Body of pancreas (tissue), 4 donors: Measurements from ENCODE around the gene SLC35F4. TPM values are rescaled to one million over a fixed set of nuclear protein-coding genes. Genes with fewer than 3 reads are reported as not detected.

Experiments used
- ATAC-seq: fragments of 150-250 bp; one replicate; pipeline ENCODE4 v1.9.1; 2016
- DNase-seq, 4 donors: peaks; one replicate each; pipeline ENCODE4 v3.0.0-alpha.2; 2019
- H3K27ac ChIP-seq, 4 donors: fragments of 200-600 bp; sonication (generic); 1 replicate in 3 of 4; 2 replicates in 1 of 4; pipeline versions ENCODE4 v1.5.1 to v1.6.1; 2016 to 2019; ENCODE audit warnings: mild to moderate bottlenecking in 1 of 4, mixed read lengths in 1 of 4, moderate library complexity in 1 of 4
- H3K27me3 ChIP-seq, 2 donors: fragments of 200-600 bp; sonication (generic); one replicate each; pipeline ENCODE4 v1.6.0; 2016; ENCODE audit warnings: mild to moderate bottlenecking in 1 of 2
- H3K36me3 ChIP-seq, 2 donors: fragments of 200-600 bp; sonication (generic); replicated peaks in 1 of 2; 2 replicates each; pipeline ENCODE4 v1.5.1; 2016; ENCODE audit warnings: low read depth in 2 of 2; ENCODE audit not compliant: insufficient read depth in 1 of 2
- H3K4me1 ChIP-seq: fragments of 200-600 bp; sonication (generic); one replicate; pipeline ENCODE4 v1.6.0; 2016
- H3K4me3 ChIP-seq, 2 donors: fragments of 200-600 bp; sonication (generic); 1 replicate in 1 of 2; 2 replicates in 1 of 2; pipeline ENCODE4 v1.5.1; 2016 to 2019
- H3K9me3 ChIP-seq, 3 donors: fragments of 200-600 bp; sonication (generic); 1 replicate in 2 of 3; 2 replicates in 1 of 3; pipeline ENCODE4 v1.5.1; 2016
- CTCF ChIP-seq, 7 experiments: fragments of 450-650 bp in 4 of 7; fragments of 200-600 bp in 3 of 7; sonication (generic) in 3 of 7; IDR thresholded peaks; one replicate each; pipeline ENCODE4 v1.5.1; 2016 to 2019; ENCODE audit warnings: antibody characterized with exemption in 7 of 7
- POLR2A ChIP-seq, 3 donors: fragments of 450-650 bp; IDR thresholded peaks; one replicate each; pipeline ENCODE4 v1.6.1; 2016; ENCODE audit warnings: antibody characterized with exemption in 3 of 3, mild to moderate bottlenecking in 2 of 3
- WGBS, 2 donors: methylation state at CpG; one replicate each; pipeline ENCODE4 v1.1.5; 2017; 5-methylcytosine and 5-hydroxymethylcytosine counted together
- intact Hi-C: fragments of 100-400 bp; cut with DNase I; formaldehyde crosslinking; loops from one replicate; pipeline ENCODE4 v1.15.1; 2023
- total RNA-seq, 2 donors: library from RNA; depleted of rRNA; stranded (reverse); fragments of >200 nt; gene quantifications; one replicate each; pipeline ENCODE4 v1.1.0, GENCODE V29; 2016

The SLC35F4 gene
- total RNA-seq, 2 donors from 2014 or later = not detected

DNA sequence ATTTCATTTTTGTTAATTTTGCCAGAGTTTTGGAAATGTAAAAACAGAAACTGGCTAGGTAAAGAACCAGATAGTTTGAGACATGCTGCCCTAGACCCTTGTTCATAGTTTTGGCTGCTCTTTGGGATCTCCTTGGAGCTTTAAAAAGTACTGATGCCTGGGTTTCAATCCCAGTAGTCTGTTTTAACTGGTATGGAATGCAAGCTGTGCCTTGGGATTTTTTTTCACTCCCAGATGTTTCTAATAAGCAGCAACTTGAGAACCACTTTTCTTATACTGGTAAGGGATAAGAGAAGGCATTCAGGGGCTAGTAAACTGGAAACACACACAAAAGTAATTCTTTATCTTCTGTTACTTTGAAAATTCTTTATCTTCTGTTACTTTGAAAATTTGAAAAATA is 18.8 kb downstream of the SLC35F4 start:
- intact Hi-C loops = no loop called here
- H3K9me3 ChIP-seq = no peaks in the 10 kb centered on the region
- H3K4me3 ChIP-seq = no peak overlapping the region
- H3K27me3 ChIP-seq = no peaks in the 10 kb centered on the region
- ATAC-seq (no peak), DNase-seq (no peak)
- no peaks in the 10 kb centered on the region for H3K36me3 ChIP-seq
- no peaks in the 10 kb centered on the region for H3K4me1 ChIP-seq
- TF ChIP-seq CTCF (IDR thresholded peaks at IDR 0.05) (no peak), POLR2A (IDR thresholded peaks at IDR 0.05) (no peak)
- H3K27ac ChIP-seq = no peak overlapping the region

DNA sequence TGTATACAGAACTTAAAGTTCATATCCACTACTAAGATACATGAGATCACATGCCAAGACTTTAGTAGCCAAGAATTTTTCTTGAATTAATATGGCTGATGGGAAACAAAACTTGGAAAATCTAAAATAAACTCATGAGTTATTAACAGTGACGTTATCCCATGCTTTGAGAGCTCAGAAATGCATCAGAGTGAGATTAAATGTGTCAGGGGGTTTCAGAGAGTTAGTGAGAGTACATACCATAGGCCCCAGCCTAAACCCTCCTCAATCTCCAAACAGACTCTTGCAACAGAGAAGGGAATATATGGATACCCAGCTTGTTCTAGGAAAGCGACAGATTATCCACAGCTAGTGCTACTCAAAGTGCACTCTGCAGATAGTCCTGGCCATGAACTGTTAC is 19.3 kb downstream of the SLC35F4 start:
- ATAC-seq = no peak
- Histone ChIP-seq H3K36me3 (no peaks in the 10 kb centered on the region), H3K9me3 (no peaks in the 10 kb centered on the region), H3K27me3 (no peaks in the 10 kb centered on the region), H3K4me3 (no peak overlapping the region), H3K27ac (no peak overlapping the region), H3K4me1 (no peaks in the 10 kb centered on the region)
- DNase-seq = no peak
- intact Hi-C loops = no loop called here
- no peak for TF ChIP-seq CTCF (IDR thresholded peaks at IDR 0.05)
- no peak for TF ChIP-seq POLR2A (IDR thresholded peaks at IDR 0.05)
- WGBS, 2 donors = 60 to 68% methylated on average over 2 of the region's 2 CpGs

DNA sequence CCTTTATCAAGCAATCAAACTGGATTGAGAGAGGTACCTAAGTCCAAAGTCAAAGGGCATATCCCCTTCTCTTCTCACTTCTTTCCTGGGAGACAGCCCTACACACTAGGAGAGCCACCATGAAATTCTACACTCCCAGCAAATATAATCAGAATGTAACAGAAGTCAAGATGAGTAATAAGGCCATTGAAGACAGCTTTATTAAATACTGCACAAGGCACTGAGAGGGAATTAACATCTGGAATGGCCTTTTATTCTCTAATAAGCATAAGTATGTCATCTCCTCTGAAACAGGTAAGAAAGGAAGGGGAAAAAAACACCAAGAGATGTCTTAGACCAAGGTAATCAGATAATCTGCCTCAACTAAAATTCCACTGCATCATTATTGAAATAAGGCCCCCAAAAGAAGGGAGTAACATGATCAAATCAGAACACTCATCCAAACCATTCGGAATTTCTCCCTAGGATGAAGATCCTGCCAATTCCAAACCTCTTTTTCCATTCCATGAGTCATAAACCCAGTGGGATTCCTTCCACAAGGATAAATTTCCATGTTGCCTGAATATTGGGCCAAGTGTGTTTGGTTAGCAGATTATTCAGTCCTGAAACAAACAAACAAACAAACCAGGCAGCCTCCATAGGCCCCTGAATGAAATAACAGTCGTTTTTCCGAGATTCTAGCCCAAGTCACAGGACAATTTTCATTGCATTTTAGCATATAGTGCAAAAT is 19.9 kb downstream of the SLC35F4 start:
- TF ChIP-seq CTCF (IDR thresholded peaks at IDR 0.05) = no peak
- no peak for TF ChIP-seq POLR2A (IDR thresholded peaks at IDR 0.05)
- H3K27ac ChIP-seq = no peak overlapping the region
- H3K27me3 ChIP-seq = no peaks in the 10 kb centered on the region
- ATAC-seq = no peak
- no peak for DNase-seq
- H3K4me1 ChIP-seq = no peaks in the 10 kb centered on the region
- H3K4me3 ChIP-seq = no peak overlapping the region
- intact Hi-C loops = no loop called here
- H3K9me3 ChIP-seq = no peaks in the 10 kb centered on the region
- H3K36me3 ChIP-seq = no peaks in the 10 kb centered on the region
- 42 to 47% methylated on average over 3 of the region's 3 CpGs for WGBS, 2 donors

DNA sequence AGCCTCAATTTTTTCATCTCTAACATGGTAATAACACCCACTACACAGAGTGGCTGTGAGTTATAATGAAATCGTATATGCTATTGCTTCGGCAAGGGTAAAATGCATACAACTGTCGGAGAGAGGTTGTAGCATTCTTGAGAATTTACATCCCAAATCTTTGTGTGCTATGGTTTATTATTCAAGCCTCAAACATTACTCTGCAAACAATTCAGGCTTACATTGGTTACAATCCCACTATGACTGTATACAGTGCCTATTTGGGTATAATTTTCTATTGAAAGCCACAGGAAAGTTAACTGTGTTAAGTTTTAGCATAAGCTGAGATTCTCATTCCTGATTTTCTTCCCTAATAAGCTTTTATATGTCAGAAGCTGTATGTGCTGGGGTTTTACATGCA is 20.6 kb downstream of the SLC35F4 start:
- Histone ChIP-seq H3K4me3 (no peak overlapping the region), H3K36me3 (no peaks in the 10 kb centered on the region), H3K27ac (no peak overlapping the region), H3K9me3 (no peaks in the 10 kb centered on the region), H3K27me3 (no peaks in the 10 kb centered on the region), H3K4me1 (no peaks in the 10 kb centered on the region)
- ATAC-seq (no peak), DNase-seq (no peak)
- TF ChIP-seq POLR2A (IDR thresholded peaks at IDR 0.05) = no peak
- TF ChIP-seq CTCF (IDR thresholded peaks at IDR 0.05) = no peak
- 72 to 89% methylated on average over 3 of the region's 3 CpGs for WGBS, 2 donors
- intact Hi-C loops = no loop called here

- TF ChIP-seq POLR2A (IDR thresholded peaks at IDR 0.05) (no peak), CTCF (IDR thresholded peaks at IDR 0.05) (no peak)
- 62 to 75% methylated on average over 8 of the region's 8 CpGs for WGBS, 2 donors
- Histone ChIP-seq H3K27ac (no peak overlapping the region), H3K9me3 (no peaks in the 10 kb centered on the region), H3K4me1 (no peaks in the 10 kb centered on the region), H3K27me3 (no peaks in the 10 kb centered on the region), H3K4me3 (no peak overlapping the region), H3K36me3 (no peaks in the 10 kb centered on the region)
- DNase-seq = no peak
- intact Hi-C loops = no loop called here
- no peak for ATAC-seq
Observed at GRCh38 chr14:57837267-57837666, 28.6 kb downstream of the SLC35F4 start.
